CD4-positive, alpha-beta memory T cell (primary cell): ENCODE data around the gene KIF26B. TPM values are rescaled to one million over a fixed set of nuclear protein-coding genes. Genes with fewer than 3 reads are reported as not detected.
"Not testable (repeated sequence)": the region's sequence is repeated elsewhere in the genome, so short reads cannot be mapped to it uniquely, and the experiment has no call there.

Experiments
- CTCF ChIA-PET: fragments of 350-600 bp; sonication (Branson Sonifier 250); formaldehyde crosslinking; loops from one replicate; lab custom pipeline; 2021; ENCODE audit warnings: inconsistent platforms; ENCODE audit not compliant: partially characterized antibody; lab: Charles Lee
- POLR2A ChIA-PET: fragments of 350-600 bp; sonication (Branson Sonifier 250); formaldehyde crosslinking; loops from one replicate; lab custom pipeline; 2021; ENCODE audit not compliant: partially characterized antibody; lab: Charles Lee
- DNase-seq, 5 donors: peaks; one replicate each; pipeline versions ENCODE4 v3.0.0 to v3.0.0-alpha.2; 2020 to 2022; ENCODE audit warnings: mixed read lengths in 1 of 5
- H3K27ac ChIP-seq: one replicate; pipeline ENCODE4 v1.7.0; 2013; ENCODE audit warnings: low read depth, low read length
- H3K27me3 ChIP-seq: 2 replicates; pipeline ENCODE4 v1.7.0; 2013; ENCODE audit warnings: mild to moderate bottlenecking, low read length, moderate library complexity; ENCODE audit not compliant: insufficient read depth
- H3K36me3 ChIP-seq: 2 replicates; pipeline ENCODE4 v1.7.0; 2013; ENCODE audit warnings: mild to moderate bottlenecking, low read length, moderate library complexity; ENCODE audit not compliant: insufficient read depth
- H3K4me1 ChIP-seq: 2 replicates; pipeline ENCODE4 v1.7.0; 2013; ENCODE audit warnings: mild to moderate bottlenecking, low read length, moderate library complexity; ENCODE audit not compliant: insufficient read depth
- H3K4me3 ChIP-seq, 2 donors: one replicate each; pipeline ENCODE4 v1.7.0; 2013; ENCODE audit warnings: low read length in 2 of 2, mild to moderate bottlenecking in 1 of 2
- H3K9me3 ChIP-seq, 2 donors: one replicate each; pipeline ENCODE4 v1.7.0; 2013; ENCODE audit warnings: low read length in 2 of 2, control low read depth in 1 of 2; ENCODE audit not compliant: control insufficient read depth in 1 of 2
- H3K27ac Mint-ChIP-seq, 7 donors: one replicate each; pipeline ENCODE4 v1.8.0; 2020 to 2021; ENCODE audit warnings: mixed read lengths in 7 of 7, mild to moderate bottlenecking in 6 of 7, inconsistent platforms in 3 of 7, moderate library complexity in 3 of 7
- H3K27me3 Mint-ChIP-seq, 2 donors: one replicate each; pipeline ENCODE4 v1.8.0; 2020 to 2021; ENCODE audit warnings: mixed read lengths in 2 of 2
- H3K36me3 Mint-ChIP-seq, 2 donors: one replicate each; pipeline ENCODE4 v1.8.0; 2020 to 2021; ENCODE audit warnings: mixed read lengths in 2 of 2, inconsistent platforms in 1 of 2, mild to moderate bottlenecking in 1 of 2
- H3K4me1 Mint-ChIP-seq, 4 donors: one replicate each; pipeline ENCODE4 v1.8.0; 2020 to 2021; ENCODE audit warnings: mixed read lengths in 4 of 4, mild to moderate bottlenecking in 1 of 4
- H3K4me3 Mint-ChIP-seq, 8 donors: one replicate each; pipeline ENCODE4 v1.8.0; 2020 to 2021; ENCODE audit warnings: mixed read lengths in 8 of 8, mild to moderate bottlenecking in 7 of 8, moderate library complexity in 6 of 8, inconsistent platforms in 3 of 8
- H3K9me3 Mint-ChIP-seq, 8 donors: one replicate each; pipeline ENCODE4 v1.8.0; 2020 to 2021; ENCODE audit warnings: mixed read lengths in 8 of 8, mild to moderate bottlenecking in 5 of 8, inconsistent platforms in 3 of 8, moderate library complexity in 1 of 8
- intact Hi-C: fragments of 100-400 bp; cut with micrococcal nuclease; formaldehyde crosslinking; loops from one replicate; pipeline ENCODE4 v1.15.1; 2023
- polyA plus RNA-seq, 2 donors: library from polyadenylated mRNA; unstranded; fragments of 300-500 nt; fragmentation: Illumina TruSeq; gene quantifications; one replicate each; pipeline ENCODE4 v1.2.3, GENCODE V29; 2021
- total RNA-seq, 2 experiments: library from RNA; stranded (reverse); gene quantifications; one replicate each; pipeline ENCODE4 v1.2.3, GENCODE V29; 2021

KIF26B gene
- total and polyA plus RNA-seq, 4 experiments from 2014 or later = 0.10 TPM; not detected in 3

GRCh38 chr1:245336984-245337355 lies 182.2 kb downstream of the KIF26B start:
- H3K27ac Mint-ChIP-seq, H3K36me3 Mint-ChIP-seq, H3K27ac ChIP-seq, H3K4me3 ChIP-seq, H3K36me3 ChIP-seq, H3K27me3 ChIP-seq, H3K4me1 Mint-ChIP-seq, H3K4me3 Mint-ChIP-seq, H3K27me3 Mint-ChIP-seq, POLR2A ChIA-PET, intact Hi-C loops, H3K9me3 Mint-ChIP-seq, H3K4me1 ChIP-seq, CTCF ChIA-PET, DNase-seq, H3K9me3 ChIP-seq: not testable (repeated sequence)

DNA sequence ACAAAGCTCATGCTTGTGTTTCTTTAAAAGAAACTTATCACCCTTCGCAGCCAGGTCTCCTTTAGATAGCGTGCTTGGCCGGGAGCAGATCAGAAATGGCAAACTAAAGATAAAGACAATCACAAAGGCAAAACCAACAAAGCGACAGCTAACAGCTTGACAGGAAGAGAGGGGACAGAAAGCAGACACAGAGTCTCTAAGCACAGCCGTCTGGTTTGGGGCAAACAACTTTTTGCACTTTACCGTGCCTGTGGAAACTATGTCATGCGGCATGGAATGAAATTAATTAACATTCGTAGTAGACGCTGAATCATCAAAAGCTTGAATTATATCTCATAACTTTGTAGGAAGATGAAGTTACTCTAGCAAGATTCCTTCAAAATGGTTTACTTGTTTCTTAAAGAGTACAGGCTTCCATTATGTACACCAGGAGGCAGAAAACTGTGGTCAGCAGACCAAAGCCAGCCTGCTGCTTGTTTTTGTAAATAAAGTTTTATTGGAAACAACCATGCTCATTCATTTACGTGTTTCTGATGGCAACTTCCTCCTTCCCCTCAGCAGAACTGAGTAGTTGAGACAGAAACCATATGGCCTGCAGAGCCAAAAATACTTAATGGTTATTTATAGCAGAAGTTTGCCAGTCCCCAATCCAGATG lies 183.2 kb downstream of the KIF26B start:
- H3K36me3 ChIP-seq = no peaks in the 10 kb centered on the region
- no peak overlapping the region for H3K27ac ChIP-seq
- Mint-ChIP-seq H3K27me3 (peaks cover 4 to 9% of the 10 kb centered on the region in 2 donors), H3K27ac (no peak overlapping the region), H3K36me3 (no peaks in the 10 kb centered on the region), H3K4me1 (peaks cover 0 to 5% (median 2%) of the 10 kb centered on the region in 4 donors), H3K9me3 (no peaks in the 10 kb centered on the region), H3K4me3 (no peak overlapping the region)
- no peak overlapping the region for H3K4me3 ChIP-seq
- H3K9me3 ChIP-seq = no peaks in the 10 kb centered on the region
- no peaks in the 10 kb centered on the region for H3K27me3 ChIP-seq
- ChIA-PET POLR2A (no interaction called here), CTCF (no interaction called here)
- H3K4me1 ChIP-seq = no peaks in the 10 kb centered on the region
- intact Hi-C loops = no loop called here
- DNase-seq = no peak

DNA sequence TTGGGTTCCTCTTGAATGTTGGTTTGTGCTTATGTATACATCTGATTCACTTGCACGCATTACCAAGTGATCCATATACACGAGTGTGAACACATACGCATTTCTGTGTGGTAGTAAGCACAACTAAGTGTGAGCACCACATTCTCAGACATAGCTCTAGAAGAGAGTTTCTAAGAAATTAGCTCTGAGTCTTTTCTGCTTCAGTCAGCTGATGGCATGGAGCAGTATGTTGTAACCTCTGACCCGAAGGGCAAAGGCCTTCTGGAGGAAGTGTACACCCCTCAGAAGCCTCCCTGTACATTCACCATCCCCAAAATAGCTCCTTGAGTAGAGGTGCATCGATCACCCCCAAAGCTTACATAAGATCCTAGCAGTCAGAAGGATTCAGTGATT lies 183.7 kb downstream of the KIF26B start:
- H3K4me1 Mint-ChIP-seq = peaks cover 0 to 5% (median 2%) of the 10 kb centered on the region in 4 donors
- H3K27me3 Mint-ChIP-seq = peaks cover 4 to 7% of the 10 kb centered on the region in 2 donors

GRCh38 chr1:245341743-245342142 lies 187.0 kb downstream of the KIF26B start:
- no peak overlapping the region for H3K4me3 ChIP-seq
- no peak overlapping the region for H3K27ac ChIP-seq
- H3K4me3 Mint-ChIP-seq = no peak overlapping the region
- CTCF ChIA-PET = no interaction called here
- no peak overlapping the region for H3K27ac Mint-ChIP-seq
- no peaks in the 10 kb centered on the region for H3K36me3 Mint-ChIP-seq
- peaks cover 1 to 2% of the 10 kb centered on the region in 2 donors for H3K27me3 Mint-ChIP-seq
- peaks cover 0 to 2% (median 2%) of the 10 kb centered on the region in 4 donors for H3K4me1 Mint-ChIP-seq
- no peaks in the 10 kb centered on the region for H3K9me3 ChIP-seq
- H3K9me3 Mint-ChIP-seq = peaks cover 0 to 4% (median 0%) of the 10 kb centered on the region in 8 donors
- no peaks in the 10 kb centered on the region for H3K27me3 ChIP-seq
- H3K4me1 ChIP-seq = no peaks in the 10 kb centered on the region
- POLR2A ChIA-PET = no interaction called here
- DNase-seq = no peak
- intact Hi-C loops = no loop called here
- H3K36me3 ChIP-seq = no peaks in the 10 kb centered on the region

More for the DNA sequence above, 183.7 kb downstream of the KIF26B start:
- no peak overlapping the region for H3K4me3 ChIP-seq
- POLR2A ChIA-PET = no interaction called here
- Mint-ChIP-seq H3K4me3 (no peak overlapping the region), H3K36me3 (no peaks in the 10 kb centered on the region), H3K27ac (no peak overlapping the region), H3K9me3 (no peaks in the 10 kb centered on the region)
- no peaks in the 10 kb centered on the region for H3K4me1 ChIP-seq
- no peaks in the 10 kb centered on the region for H3K36me3 ChIP-seq
- no peak overlapping the region for H3K27ac ChIP-seq
- no peaks in the 10 kb centered on the region for H3K27me3 ChIP-seq
- CTCF ChIA-PET = no interaction called here
- no peak for DNase-seq
- intact Hi-C loops = no loop called here
- H3K9me3 ChIP-seq = no peaks in the 10 kb centered on the region

DNA sequence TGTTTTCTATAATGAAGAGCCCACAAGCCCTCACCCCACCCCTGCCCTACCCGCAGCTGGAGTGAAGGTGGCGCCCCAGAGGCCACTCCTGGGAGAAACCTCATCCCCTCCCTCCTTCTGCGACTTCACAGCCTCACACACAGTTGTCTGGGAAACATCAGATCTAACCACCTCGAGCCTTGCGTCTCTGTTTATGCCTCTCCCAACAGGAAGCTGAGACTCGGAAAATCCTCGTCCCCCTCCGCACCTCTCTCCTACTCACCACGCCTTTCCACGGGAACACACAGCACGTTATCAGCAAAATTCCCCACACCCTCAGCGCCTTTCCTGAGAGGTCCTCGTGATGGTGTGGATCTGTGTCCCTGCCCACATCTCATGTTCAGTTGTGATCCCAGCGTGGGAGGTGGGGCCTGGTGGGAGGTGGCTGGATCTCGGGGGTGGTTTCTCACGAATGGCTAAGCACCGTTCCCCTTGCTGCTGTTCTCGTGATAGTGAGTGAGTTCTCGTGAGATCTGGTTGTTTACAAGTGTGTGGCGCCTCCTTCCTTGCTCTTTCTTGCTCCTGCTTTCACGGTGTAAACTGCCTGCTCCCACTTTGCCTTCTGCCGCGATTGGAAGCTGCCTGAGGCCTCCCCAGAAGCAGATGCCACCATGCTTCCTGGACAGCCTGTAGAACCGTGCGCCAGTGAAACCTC lies 190.6 kb downstream of the KIF26B start:
- Mint-ChIP-seq H3K9me3 (peaks cover 0 to 4% (median 0%) of the 10 kb centered on the region in 8 donors), H3K27ac (no peak overlapping the region), H3K4me1 (no peaks in the 10 kb centered on the region), H3K27me3 (peaks cover 4 to 6% of the 10 kb centered on the region in 2 donors), H3K36me3 (no peaks in the 10 kb centered on the region), H3K4me3 (no peak overlapping the region)
- Histone ChIP-seq H3K9me3 (no peaks in the 10 kb centered on the region), H3K27ac (no peak overlapping the region), H3K36me3 (no peaks in the 10 kb centered on the region), H3K27me3 (no peaks in the 10 kb centered on the region), H3K4me3 (no peak overlapping the region), H3K4me1 (no peaks in the 10 kb centered on the region)
- intact Hi-C loops = no loop called here
- no peak for DNase-seq
- CTCF ChIA-PET = no interaction called here
- POLR2A ChIA-PET = no interaction called here

- ChIA-PET POLR2A (no interaction called here), CTCF (no interaction called here)
- Histone ChIP-seq H3K27me3 (no peaks in the 10 kb centered on the region), H3K9me3 (no peaks in the 10 kb centered on the region), H3K4me1 (no peaks in the 10 kb centered on the region), H3K27ac (no peak overlapping the region), H3K4me3 (no peak overlapping the region), H3K36me3 (no peaks in the 10 kb centered on the region)
- intact Hi-C loops = no loop called here
- Mint-ChIP-seq H3K36me3 (no peaks in the 10 kb centered on the region), H3K27me3 (peaks cover 6% of the 10 kb centered on the region in 2 donors), H3K27ac (no peak overlapping the region), H3K9me3 (peaks cover 0 to 4% (median 0%) of the 10 kb centered on the region in 8 donors), H3K4me1 (no peaks in the 10 kb centered on the region), H3K4me3 (no peak overlapping the region)
- DNase-seq = no peak
These were observed 193.8 kb downstream of the KIF26B start for GRCh38 chr1:245348626-245349025.

DNA sequence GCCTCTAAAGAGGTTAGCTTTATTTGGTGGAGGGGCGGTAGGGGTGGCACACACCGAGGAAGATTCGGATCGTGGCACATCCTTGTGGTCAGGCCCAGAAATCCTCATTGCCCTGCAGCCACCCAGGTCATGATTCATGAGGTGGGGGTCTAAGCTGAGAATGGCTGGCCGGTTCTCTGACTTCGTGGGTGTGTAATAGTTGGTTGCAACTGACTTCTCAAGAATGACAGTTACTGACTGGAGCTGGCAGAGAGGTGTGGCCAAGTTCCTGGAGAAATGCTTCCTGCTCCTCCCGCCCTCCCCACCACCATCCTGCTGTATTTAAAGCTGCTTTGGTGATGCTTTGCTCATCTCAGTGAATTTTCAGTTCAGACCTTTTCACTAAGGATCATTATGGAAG lies 198.6 kb downstream of the KIF26B start:
- H3K4me3 ChIP-seq = no peak overlapping the region
- no peak overlapping the region for H3K27ac ChIP-seq
- POLR2A ChIA-PET = no interaction called here
- no peak overlapping the region for H3K4me3 Mint-ChIP-seq
- peaks cover 0 to 3% (median 0%) of the 10 kb centered on the region in 8 donors for H3K9me3 Mint-ChIP-seq
- peaks cover 8% of the 10 kb centered on the region in 2 donors for H3K27me3 Mint-ChIP-seq
- H3K9me3 ChIP-seq = no peaks in the 10 kb centered on the region
- no peaks in the 10 kb centered on the region for H3K36me3 ChIP-seq
- no peaks in the 10 kb centered on the region for H3K4me1 ChIP-seq
- no peak overlapping the region for H3K27ac Mint-ChIP-seq
- CTCF ChIA-PET = no interaction called here
- H3K27me3 ChIP-seq = no peaks in the 10 kb centered on the region
- intact Hi-C loops = no loop called here
- H3K36me3 Mint-ChIP-seq = no peaks in the 10 kb centered on the region
- DNase-seq = peak in 1 of 5 donors; percentile 3
- H3K4me1 Mint-ChIP-seq = no peaks in the 10 kb centered on the region
